Measurements from ENCODE around the gene ZNRF3.
"Not testable (repeated sequence)": the region's sequence is repeated elsewhere in the genome, so short reads cannot be mapped to it uniquely, and the experiment has no call there.

The ZNRF3 gene

DNA sequence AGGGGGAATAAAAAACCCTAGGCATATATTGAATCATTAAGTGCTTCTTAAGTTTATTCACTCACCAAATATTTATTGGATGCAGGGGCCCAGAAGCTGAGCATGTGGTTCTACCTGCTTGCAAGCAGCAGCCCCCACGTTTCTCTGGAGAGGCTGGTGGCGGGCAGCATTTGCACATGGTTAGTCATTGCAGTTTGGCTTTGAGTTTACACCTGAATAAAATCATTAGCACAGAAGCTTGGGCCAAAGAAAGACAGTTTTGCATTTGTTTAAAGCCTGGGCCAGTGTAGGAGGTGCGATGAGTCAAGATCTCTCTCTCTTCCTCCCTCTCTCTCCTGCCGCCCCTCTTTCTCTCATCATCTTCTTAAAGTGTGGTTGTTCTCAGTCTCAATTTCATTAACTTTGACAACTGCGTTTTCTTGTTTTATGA, 105.7 kb downstream of the ZNRF3 start:
- no peak for DNase-seq

DNA sequence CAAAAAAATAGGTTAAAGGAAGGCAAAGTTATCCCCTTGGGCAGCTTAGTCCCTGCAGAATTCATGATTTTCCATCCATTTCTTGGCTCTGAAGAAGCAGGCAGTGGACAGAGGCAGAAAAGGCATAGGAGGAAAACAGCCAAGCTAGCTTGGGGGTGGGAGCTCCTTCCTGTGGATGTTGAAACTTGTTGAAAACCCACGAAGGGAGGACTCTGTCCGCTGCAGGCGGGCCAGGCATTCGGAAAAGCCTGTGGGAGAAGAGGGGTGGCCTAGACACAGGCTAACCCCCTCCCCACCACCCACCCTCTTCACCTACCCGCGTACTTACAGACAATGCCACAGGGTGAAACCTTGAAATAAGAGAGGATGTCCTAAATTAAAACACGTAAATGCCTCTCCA, 106.1 kb downstream of the ZNRF3 start:
- DNase-seq, result no peak

DNA sequence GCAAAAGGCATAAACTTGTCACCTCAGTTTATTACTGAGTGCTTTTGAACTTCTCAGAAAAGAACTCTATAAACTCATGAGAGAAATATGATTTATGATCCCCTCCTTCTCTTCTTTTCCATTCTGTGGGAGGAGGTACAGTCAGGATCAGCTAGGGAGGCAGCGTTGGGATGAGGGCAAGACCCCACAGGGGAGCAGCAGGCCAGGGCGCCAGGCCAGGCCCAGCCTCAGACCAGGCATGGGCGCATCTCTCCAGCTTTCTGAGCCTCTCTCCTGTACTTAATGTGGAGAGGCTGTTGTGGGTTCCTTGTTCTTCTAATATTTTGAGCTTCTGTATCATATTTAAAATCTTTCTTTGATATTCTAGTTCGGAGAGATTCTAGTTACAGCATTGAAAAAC, 106.5 kb downstream of the ZNRF3 start:
- no peak for DNase-seq

DNA sequence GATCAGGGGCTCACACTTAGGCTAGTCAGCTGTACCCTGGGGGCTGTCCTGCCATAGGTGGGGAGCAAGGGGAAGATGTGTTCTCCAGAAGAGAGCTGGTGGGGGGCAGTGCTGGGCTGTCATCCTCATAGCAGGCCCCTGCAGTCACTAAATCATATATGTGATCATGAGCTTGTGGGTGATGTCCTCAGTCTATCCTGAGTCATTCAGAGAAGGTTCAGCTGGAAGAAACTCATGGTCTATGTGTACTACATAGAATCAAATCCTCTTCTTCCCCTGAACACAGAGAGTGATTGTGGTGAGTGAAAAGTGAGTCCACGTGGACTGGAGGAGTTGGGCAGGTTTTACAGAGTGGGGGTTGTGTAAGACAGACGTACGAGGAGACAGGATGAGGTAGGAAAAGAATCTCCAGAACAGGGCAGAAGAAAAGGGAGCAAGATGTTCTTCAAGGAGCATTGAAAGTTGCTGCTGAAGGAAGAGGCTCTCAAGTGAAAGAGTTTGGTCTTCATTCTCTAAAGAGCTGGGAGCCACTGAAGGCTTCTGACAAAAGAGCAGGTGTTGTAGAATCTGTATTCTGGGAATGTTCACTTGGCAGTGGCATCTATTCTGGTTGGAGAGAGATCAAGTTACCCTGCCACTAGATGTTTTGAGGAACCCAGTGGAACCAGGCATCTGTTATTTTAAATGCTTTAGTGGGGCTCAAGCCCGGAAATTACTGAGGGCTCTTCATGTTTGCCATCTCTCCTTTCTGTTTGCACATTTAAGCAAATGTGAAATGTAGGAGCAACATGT, 109.4 kb downstream of the ZNRF3 start:
- no peak for DNase-seq

DNA sequence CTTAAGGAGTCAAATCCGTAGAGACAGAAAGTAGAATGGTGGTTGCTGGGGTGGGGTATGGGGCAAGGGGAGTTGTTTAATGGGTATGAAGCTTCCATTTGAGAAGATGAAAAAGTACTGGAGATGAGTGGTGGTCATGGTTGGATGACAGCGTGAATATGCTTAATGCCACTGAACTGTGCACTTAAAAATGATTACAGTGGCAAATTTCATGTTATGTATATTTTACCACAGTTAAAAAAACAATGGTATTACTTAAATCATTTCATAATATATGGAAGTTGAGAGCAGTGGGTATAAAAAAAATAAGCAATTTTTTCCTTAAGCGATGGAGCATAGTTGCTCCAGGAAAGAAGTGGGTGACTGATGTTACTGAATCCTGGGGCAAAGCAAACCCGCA, 111.2 kb downstream of the ZNRF3 start:
- DNase-seq, result no peak

DNA sequence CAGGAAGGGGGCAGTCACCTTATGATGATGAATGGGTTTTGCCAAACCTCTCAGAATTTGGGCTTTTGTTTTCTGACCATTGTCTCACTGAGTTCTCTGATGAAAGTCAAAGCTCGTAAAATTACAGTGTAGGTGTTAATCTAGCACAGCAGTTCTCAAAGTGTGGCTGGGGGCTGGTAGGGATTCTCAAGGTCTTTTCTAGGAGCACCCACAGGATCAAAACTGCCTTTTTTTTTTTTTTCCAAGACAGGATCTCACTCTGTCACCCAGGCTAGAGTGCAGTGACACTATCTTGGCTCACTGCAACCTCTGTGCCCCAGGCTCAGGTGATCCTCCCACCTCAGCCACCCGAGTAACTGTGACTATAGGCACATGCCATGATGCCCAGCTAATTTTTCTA, 112.2 kb downstream of the ZNRF3 start:
- no peak for DNase-seq

DNA sequence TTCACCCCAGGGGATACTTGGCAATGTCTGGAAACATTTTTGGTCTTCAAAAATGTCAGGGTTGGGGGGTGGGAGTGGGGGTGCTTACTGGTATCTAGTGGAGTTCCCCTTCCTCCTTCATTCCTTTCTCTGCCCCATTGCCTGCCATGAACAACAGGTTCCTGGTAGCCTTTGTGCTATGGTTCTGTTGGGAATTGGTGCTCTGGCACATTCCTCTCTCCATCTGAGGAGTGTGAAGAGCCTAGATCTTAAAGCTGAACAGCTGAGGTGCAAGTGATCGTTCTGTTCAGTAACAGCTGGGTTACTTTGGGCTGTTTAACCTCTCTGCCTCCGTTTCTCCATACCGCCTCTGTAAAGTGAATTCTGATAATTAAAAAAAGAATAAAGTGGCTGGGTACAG, 114.0 kb downstream of the ZNRF3 start:
- no peak for DNase-seq

DNA sequence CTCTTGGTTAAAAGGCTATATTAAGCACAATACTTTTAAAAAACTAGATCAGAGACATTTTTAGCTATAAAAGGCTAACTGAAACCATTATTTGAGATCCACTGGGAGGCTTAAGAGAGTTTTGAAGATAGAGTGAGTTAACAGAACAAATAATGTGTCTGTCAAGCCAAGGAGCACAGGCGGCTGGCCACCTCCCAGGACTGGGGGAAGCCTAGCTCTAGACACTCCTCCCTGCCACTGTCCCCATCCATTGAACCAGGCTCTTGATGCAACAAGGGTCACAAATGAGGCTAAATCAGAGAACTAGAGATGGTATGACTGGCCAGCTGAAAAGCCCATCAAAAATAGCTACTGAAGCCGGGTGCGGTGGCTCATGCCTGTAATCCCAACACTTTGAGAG, 115.3 kb downstream of the ZNRF3 start:
- no peak for DNase-seq

DNA sequence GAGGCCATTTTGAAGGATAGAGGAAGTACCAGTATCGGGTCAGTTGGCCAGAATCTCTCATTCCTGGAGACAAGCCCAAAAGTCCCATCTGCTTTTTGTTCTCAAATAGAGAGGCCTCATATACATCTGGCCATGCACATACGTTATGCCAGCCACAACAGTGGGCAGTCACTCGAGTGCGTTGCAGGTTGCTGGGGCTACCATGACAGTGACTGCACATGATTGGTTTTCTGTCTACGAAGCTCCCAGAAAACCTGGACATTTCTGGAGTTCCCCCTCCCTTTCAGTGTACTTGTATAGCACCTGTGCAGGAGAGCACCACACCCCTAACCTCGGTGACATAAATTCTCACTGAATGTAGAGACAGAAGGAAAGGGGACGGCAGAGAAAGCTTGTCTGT, 116.1 kb downstream of the ZNRF3 start:
- no peak for DNase-seq

DNA sequence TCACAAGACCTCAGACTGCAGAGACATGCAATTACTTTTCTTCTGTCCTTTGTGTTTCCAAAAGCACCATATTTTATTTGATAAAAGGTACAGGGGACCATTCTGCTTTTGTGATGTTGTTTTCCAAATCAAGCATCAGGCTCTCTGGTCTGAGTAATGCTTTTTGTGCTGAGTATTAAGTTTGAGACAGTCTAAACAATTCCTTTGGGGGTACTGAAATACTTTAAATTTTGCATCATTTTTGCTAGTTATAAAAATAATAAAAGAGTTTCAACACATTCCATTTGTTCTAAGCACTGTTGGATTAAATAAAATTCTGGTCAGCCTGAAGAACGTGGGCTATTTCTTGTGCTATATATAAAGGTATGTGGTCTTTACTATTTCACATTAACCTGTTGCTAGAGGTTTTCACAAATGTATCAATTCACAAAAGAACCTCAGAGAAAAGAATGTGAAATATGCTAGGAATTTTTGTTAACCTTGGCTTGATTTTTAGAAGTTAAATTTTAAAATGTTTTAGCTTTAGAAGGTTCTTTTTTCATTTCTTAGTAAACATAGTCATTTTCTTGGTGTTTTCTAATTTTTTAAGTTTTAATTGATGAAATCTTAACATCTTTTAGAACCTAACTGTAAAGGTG, 116.7 kb downstream of the ZNRF3 start:
- DNase-seq, result no peak

DNA sequence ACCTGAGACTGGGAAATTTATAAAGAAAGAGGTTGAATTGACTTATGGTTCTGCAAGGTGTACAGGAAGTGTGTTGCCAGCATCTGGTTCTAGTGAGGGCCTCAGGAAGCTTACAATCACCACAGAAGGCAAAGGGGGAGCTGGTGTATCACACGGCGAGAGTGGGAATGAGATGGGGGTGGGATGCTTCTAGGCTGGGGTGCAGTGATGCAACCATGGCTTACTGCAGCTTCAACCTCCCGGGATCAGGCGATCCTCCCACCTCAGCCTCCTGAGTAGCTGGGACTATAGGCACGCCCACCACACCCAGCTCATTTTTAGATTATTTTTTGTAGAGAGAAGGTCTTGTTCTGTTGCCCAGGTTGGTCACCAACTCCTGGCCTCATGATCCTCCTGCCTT, 117.3 kb downstream of the ZNRF3 start:
- no peak for DNase-seq

DNA sequence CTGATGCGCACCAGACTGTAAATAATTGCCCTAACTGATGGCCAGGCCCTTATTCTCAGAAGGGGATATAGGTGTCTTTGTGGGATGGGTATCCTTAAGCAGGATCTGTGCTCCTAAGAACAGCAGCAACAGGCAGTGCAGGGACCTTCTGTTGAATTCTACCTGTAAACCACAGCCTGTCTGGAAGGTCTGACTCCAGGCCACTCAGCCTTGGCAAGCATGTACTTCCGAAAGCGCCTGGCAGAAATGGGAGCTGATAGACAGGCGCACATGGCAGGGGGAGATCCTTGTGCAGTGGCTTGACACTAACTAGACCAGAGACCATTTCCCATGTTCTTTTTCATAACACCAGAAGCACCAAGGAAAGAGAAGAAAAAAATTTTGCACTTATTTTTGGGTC, 119.2 kb downstream of the ZNRF3 start:
- DNase-seq, result no peak

DNA sequence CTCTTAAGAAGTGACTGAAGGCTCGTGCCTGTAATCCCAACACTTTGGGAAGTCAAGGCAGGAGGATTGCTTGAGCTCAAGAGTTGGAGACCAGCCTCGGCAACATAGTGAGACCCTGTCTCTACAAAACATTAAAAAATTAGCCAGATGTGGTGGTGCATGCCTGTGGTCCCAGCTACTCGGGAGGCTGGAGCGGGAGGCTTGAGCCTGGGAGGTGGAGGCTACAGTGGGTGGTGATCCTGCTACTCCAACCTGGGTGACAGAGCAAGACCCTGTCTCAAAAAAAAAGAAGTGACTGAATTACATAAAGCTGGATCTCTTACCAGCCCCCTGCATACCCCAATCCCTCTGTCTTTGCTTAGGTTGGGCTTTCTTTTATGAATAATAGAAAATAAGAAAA, 120.2 kb downstream of the ZNRF3 start:
- DNase-seq, result no peak

DNA sequence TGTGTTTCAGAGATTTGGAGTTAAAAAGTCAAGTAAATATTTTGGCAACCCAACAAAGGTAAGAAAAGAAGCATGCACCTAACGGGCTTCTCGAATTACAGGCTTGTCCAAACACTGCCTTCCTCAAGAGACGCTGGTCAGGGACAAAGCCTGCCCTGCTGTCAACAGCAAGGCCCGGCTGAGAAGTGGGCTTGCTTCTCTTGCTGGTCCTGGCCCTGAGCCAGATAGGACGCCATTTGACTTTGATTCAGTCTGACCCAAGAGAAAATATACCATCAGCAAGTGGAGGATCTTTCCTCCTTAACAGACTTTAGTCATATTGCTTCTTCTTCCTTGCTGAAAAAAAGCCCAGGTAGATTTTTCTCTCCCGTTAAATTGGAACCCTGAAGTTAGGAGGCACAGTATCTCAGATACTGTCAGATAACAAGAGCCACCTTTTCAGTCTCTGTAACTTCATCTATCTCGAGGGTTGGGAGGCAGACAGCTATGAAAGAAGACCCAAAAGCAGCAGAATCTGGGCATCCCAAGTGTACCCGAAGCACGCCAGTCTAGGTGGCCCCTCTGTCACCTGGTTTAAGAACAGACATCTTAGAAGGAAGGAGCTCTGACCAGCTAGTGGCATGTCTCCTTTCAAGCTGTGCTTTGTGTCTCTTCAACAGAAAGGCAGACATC, 120.7 kb downstream of the ZNRF3 start:
- no peak for DNase-seq

DNA sequence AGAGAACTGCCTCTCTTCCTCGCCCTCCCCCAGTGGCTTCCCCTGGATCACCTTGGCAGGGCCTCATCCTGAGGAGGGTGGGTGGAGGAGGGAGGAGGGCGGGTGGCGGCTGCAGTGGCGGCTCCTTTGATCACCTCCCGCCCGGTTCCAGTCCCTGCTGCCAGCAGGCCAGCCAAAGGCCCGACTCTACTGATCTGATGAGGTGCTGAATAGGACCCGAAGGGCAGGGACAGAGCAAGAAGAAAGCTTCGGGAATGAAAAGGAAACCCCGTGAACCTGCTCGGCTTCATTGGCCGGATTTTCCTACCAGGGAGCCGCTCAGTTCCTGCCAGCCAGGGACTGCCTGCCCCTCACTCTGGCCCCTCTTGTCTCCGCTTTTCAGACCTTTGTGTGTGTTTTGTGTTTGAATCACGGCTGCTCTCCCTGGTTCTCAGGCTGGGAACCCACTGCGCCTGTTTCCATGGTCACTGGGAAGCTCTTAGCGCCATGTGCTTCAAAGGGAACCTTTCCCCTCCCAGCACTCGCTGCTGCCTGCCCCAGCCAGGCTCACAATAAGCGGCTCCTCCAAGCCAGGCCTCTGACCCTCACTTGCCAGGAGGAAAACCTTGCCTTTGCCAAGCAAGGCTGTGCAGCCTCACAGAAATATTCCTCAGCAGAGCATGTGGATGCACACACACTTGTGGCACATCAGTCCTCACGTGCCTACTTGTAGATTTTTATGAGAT, 121.4 kb downstream of the ZNRF3 start:
- no peak for DNase-seq

DNA sequence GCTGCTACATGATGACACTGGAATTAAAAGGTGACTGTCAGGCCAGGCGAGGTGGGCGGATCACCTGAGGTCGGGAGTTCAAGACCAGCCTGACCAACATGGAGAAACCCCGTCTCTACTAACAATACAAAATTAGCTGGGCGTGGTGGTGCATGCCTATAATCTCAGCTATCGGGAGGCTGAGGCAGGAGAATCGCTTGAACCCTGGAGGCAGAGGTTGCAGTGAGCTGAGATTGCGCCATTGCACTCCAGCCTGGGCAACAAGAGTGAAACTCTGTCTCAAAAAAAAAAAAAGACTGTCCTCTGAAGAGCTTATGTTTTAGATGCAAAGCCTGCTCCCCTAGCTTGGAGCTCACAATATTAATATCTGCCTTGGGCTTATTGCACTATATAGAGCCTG, 122.4 kb downstream of the ZNRF3 start:
- not testable (repeated sequence) for DNase-seq

DNA sequence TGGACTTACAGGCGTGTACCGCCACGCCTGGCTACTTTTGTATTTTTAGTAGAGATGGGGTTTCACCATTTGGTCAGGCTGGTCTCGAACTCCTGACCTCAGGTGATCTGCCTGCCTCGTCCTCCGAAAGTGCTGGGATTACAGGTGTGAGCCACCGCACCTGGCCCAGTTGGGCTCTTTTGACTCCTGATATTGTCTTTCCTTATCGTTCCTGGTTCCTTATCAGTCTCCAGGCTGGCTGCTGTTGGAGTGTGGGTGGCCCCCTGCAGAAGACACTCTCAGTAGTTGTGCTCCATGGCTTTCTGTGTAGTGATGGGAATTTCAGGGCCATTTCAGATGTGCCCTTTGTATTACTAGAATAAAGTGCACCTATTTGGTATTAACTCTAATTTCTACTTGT, 123.0 kb downstream of the ZNRF3 start:
- DNase-seq, result no peak

DNA sequence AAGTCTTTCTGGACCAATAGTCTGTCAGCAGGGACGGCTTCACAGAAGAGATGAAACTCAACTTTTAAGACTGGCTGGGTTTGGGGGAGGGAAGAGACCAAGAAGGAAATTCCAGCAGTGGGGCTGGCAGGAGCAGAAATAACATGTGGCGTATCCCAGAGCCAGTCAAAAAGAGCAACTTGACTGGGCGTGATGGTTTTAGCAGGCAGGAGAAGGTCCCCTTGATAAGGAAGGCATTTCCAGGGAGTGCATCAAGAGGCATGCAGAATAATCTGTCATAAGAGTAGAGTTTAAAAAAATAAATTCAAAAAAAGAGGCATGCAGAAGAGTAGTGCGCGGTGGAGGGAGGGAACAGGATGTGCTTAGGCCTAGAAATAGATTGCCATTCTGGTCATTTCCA, 125.8 kb downstream of the ZNRF3 start:
- no peak for DNase-seq

DNA sequence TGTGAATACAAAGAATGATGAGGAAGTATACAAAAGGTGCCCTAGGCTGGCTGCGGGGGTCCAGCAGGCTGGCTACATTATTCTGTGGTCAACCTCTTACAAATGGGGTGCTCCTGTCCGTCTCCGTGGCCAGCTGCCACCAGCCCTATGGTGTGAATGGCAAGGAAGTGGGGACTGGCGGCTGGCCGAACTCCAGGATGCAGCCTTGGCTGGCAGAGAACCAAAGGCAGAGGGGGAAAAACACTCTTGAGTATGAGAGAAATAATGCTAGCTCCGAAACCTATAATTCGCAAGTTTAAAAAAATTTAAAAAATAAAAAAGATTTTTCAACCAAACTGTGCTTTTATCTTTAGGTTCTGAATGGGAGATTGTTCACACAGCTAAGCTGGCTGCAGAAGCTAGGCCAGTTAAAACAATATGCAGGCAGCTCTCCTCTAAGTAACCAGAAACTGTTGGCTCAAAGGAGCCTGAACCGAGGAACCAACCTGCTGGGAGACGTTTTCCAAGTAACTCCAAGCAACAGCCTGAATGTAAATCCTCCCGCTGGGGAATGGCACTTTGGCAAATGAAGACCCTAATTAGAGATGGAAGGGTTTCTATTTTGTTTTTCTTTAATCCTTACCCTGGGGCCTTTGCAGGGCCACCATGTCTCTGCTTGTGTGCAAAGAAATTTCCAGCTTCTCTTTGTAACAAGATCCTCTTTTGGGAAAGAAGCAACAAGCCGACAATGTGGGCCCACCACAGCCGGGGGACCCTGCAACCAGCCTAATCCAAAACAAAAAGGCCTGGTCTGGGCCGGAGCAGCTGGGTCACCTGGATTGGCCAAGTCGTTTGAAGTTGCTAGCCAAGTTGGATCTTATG, 128.1 kb downstream of the ZNRF3 start:
- DNase-seq, result no peak

DNA sequence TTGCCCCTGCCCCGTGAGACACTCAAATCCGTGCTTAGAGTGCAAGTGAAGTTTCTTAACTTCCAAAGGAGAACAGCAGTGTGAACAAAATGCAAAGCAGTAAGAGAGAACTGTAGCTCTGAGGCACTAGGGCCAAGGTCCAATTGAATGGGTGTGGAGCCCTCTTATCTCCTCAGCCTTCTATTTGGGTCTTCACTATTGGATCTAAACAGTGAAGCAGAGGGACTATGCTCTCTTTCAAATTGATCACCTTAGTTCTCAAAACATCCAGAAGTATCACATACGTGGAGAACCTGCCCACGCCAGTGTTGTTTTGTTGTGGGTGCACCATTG, 128.7 kb downstream of the ZNRF3 start:
- DNase-seq, result no peak

DNA sequence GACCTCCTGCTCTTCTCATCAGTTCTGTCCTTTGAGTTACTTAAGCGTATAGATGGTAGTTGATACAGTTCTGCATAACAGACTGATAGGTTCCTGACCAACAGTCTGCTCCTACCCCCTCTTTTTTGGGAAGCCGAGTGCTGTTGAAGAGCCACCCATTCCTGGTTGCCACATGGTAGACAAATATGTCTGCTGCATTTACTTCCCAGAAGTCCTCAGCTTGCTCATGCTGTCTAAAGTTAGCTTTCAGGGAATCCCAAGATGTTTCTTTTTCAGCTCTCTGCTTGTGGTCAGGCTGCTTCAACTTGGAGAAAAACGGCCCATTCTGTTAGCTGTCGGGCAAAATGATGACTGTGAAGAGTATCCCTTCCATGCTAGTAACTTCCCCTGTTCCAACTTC, 129.6 kb downstream of the ZNRF3 start:
- DNase-seq, result no peak

DNA sequence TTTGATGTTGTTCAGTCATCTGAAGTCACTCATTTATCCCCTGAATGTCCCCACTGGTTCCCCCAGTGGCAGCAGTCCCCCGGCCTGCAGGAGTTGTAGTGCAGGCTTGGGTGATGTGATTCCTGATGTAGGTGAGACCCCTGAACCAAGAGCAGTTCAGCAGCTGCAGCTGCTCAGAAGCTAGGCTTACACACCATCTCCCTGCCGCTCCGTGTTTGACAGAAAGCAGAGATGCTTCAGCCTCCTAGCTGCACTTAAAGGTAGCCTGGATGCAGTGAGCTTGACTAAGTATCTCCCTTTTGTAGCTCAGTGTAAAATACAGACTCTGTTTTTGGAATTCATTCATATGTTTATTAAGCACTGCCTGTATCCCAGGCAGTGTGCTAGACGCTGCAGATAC, 130.9 kb downstream of the ZNRF3 start:
- DNase-seq, result no peak

DNA sequence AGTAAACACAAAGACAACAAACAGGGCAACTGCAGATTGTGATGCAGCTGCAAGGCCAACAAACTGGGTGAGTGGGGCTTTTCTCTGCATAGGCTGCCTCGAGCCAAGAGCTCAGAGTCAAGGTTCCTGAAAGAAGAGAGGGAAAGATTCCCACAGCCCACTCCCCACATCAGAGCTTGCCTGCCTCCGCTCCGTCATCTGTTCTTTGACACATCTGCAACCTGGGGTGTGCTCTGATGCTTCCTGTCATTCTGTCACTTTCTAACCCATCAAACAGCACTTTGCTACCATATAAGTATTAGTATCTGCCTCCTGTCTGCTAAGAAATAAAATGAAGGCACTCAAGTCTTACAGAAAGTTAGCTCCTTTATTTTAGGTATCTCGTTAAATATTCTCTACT, 131.4 kb downstream of the ZNRF3 start:
- DNase-seq, result no peak
